ENCODE data around the gene ARHGAP45.
A peak's percentile ranks its signal among the peaks of the same experiment; 100 is the strongest.

DNA sequence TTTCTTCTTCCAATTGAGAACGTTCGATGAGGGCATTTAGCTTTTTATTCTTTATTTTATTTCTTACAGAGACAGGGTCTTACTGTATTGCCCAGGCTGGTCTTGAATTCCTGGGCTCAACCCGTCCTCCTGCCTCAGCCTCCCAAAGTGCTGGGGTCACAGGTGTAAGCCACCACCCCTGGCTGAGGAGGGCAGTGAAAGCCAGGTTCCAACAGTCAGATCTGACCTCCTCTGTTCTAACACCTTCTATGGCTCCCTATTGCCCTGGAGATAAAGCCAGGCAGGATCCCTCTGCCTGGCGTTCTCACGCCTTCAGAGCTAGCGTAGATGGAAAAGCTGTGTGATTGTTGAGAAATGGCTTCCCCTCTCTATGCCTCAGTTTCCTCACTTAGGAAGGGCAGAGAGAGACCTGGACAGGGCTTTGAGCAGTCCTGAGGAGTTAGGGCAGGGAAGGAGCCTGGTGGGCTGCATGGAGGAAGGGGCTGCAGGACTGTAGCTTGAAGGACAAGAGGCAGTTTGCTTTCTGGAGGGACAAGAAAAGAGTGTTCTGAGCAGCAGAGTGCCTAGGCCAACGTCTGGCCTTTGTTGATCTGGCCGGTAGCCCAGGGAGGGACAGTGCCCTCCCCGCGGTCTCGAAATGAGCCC, 5.5 kb downstream of the ARHGAP45 start:
- TF ChIP-seq, protein P1, sequence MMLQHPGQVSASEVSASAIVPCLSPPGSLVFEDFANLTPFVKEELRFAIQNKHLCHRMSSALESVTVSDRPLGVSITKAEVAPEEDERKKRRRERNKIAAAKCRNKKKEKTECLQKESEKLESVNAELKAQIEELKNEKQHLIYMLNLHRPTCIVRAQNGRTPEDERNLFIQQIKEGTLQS (IDR thresholded peaks at IDR 0.05; ENCODE audit: insufficient read depth, low read depth, low read length), result no peak
- TF ChIP-seq BACH1 (IDR thresholded peaks at IDR 0.05; ENCODE audit: low read length) (no peak), KDM1A (IDR thresholded peaks at IDR 0.05; ENCODE audit: borderline replicate concordance, low read length) (peak; percentile 90; the same call in 1 of the 2 replicates), CHD2 (IDR thresholded peaks at IDR 0.05; ENCODE audit: low read length) (no peak), SP2 (IDR thresholded peaks at IDR 0.05; ENCODE audit: low read length) (no peak), POLR2AphosphoS5 (IDR thresholded peaks at IDR 0.05; ENCODE audit: low read depth, low read length) (no peak), RNF2 (IDR thresholded peaks at IDR 0.05; ENCODE audit: borderline replicate concordance, low read depth, low read length, missing control alignments, poor library complexity, severe bottlenecking) (no peak)
- TF ChIP-seq, protein P2, sequence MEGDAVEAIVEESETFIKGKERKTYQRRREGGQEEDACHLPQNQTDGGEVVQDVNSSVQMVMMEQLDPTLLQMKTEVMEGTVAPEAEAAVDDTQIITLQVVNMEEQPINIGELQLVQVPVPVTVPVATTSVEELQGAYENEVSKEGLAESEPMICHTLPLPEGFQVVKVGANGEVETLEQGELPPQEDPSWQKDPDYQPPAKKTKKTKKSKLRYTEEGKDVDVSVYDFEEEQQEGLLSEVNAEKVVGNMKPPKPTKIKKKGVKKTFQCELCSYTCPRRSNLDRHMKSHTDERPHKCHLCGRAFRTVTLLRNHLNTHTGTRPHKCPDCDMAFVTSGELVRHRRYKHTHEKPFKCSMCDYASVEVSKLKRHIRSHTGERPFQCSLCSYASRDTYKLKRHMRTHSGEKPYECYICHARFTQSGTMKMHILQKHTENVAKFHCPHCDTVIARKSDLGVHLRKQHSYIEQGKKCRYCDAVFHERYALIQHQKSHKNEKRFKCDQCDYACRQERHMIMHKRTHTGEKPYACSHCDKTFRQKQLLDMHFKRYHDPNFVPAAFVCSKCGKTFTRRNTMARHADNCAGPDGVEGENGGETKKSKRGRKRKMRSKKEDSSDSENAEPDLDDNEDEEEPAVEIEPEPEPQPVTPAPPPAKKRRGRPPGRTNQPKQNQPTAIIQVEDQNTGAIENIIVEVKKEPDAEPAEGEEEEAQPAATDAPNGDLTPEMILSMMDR (IDR thresholded peaks at IDR 0.05; ENCODE audit: control extremely low read depth in 1 of 3, insufficient read depth in 1 of 3, low read depth in 1 of 3, low read length in 3 of 3), result no peak
